K562 (cell line): ENCODE data around the gene ZBTB7A. TPM values are rescaled to one million over a fixed set of nuclear protein-coding genes. Genes with fewer than 3 reads are reported as not detected.

Source experiments
- ATF3 ChIP-seq, 2 experiments: fragments of 450-650 bp in 1 of 2; sonication (generic) in 1 of 2; formaldehyde crosslinking in 1 of 2; IDR thresholded peaks in 1 of 2; conservative IDR thresholded peaks in 1 of 2; 2 replicates each; pipeline versions ENCODE4 v1.6.1 to v1.8.1; 2016 to 2023; ENCODE audit warnings: mild to moderate bottlenecking in 2 of 2, moderate library complexity in 2 of 2, inconsistent platforms in 1 of 2, missing genetic modification reagents in 1 of 2
- EGR1 ChIP-seq: fragments of 450-650 bp; conservative IDR thresholded peaks from 2 replicates; pipeline ENCODE4 v1.6.1; 2017; ENCODE audit warnings: mild to moderate bottlenecking
- FOXP1 ChIP-seq: sonication (generic); formaldehyde crosslinking; IDR thresholded peaks from 2 replicates; pipeline ENCODE4 v1.8.0; 2022; ENCODE audit warnings: mild to moderate bottlenecking, missing genetic modification reagents
- GTF2A2 ChIP-seq: IDR thresholded peaks from 2 replicates; pipeline ENCODE4 v1.6.1; 2016; ENCODE audit warnings: mild to moderate bottlenecking, missing genetic modification characterization, missing compliant biosample characterization
- HDGF ChIP-seq: fragments of 450-650 bp; IDR thresholded peaks from 2 replicates; pipeline ENCODE4 v1.6.1; 2016
- JUNB ChIP-seq: fragments of 450-650 bp; formaldehyde crosslinking; conservative IDR thresholded peaks from 2 replicates; pipeline ENCODE4 v1.4.0; 2020; ENCODE audit warnings: mild to moderate bottlenecking
- NKRF ChIP-seq: fragments of 450-650 bp; IDR thresholded peaks from 2 replicates; pipeline ENCODE4 v1.6.1; 2016; ENCODE audit warnings: borderline replicate concordance
- NR4A1 ChIP-seq, 2 experiments: fragments of 250-450 bp in 1 of 2; fragments of 450-650 bp in 1 of 2; sonication (Bioruptor Pico) in 1 of 2; IDR thresholded peaks; 2 replicates each; pipeline versions ENCODE4 v1.4.0 to v1.6.1; 2016 to 2020; ENCODE audit warnings: mild to moderate bottlenecking in 2 of 2, missing compliant biosample characterization in 1 of 2, missing genetic modification characterization in 1 of 2, moderate library complexity in 1 of 2
- POLR2AphosphoS5 ChIP-seq: IDR thresholded peaks from 2 replicates; pipeline ENCODE4 v1.6.1; 2011; ENCODE audit warnings: mild to moderate bottlenecking, low read depth, low read length, moderate library complexity; ENCODE audit not compliant: control insufficient read depth, insufficient read depth
- POLR2B ChIP-seq: fragments of 450-650 bp; IDR thresholded peaks from 2 replicates; pipeline ENCODE4 v1.6.1; 2018; ENCODE audit warnings: low read depth; ENCODE audit not compliant: partially characterized antibody
- PTBP1 ChIP-seq: fragments of 200-400 bp; formaldehyde crosslinking; IDR thresholded peaks from 2 replicates; pipeline ENCODE4 v1.6.1; 2017; ENCODE audit warnings: low read depth, low read length
- RBM14 ChIP-seq: fragments of 200-400 bp; formaldehyde crosslinking; IDR thresholded peaks from 2 replicates; pipeline ENCODE4 v1.6.1; 2018; ENCODE audit warnings: low read depth, mild to moderate bottlenecking, low read length, moderate library complexity, borderline replicate concordance; ENCODE audit not compliant: insufficient read depth
- RBM22 ChIP-seq: fragments of 200-400 bp; formaldehyde crosslinking; IDR thresholded peaks from 2 replicates; pipeline ENCODE4 v1.6.1; 2018; ENCODE audit warnings: low read length, low read depth; ENCODE audit not compliant: poor library complexity, severe bottlenecking
- SIX5 ChIP-seq, 2 experiments: IDR thresholded peaks; 2 replicates each; pipeline ENCODE4 v1.6.1; 2011; ENCODE audit warnings: low read length in 2 of 2, borderline replicate concordance in 1 of 2, low read depth in 1 of 2, mild to moderate bottlenecking in 1 of 2, moderate library complexity in 1 of 2; ENCODE audit not compliant: insufficient read depth in 1 of 2
- SRSF3 ChIP-seq: fragments of 200-400 bp; formaldehyde crosslinking; IDR thresholded peaks from 2 replicates; pipeline ENCODE4 v1.6.1; 2016; ENCODE audit warnings: mild to moderate bottlenecking, low read length, moderate library complexity; ENCODE audit not compliant: insufficient read depth
- ZBTB33 ChIP-seq: sonication (generic); formaldehyde crosslinking; IDR thresholded peaks from 2 replicates; pipeline ENCODE4 v1.8.1; 2023; ENCODE audit warnings: mild to moderate bottlenecking, missing genetic modification reagents
- ZNF384 ChIP-seq: IDR thresholded peaks from 2 replicates; pipeline ENCODE4 v1.6.1; 2012; ENCODE audit warnings: low read depth, low read length, improper control_type of control experiment
- ZNF436 ChIP-seq: fragments of 250-450, 450-650 bp; sonication (Bioruptor Pico); formaldehyde crosslinking; IDR thresholded peaks from 2 replicates; pipeline ENCODE4 v1.7.0; 2020; ENCODE audit warnings: mild to moderate bottlenecking
- ZNF584 ChIP-seq: fragments of 200-800 bp; sonication (Bioruptor generic); IDR thresholded peaks from 2 replicates; pipeline ENCODE4 v1.6.1; 2016; ENCODE audit warnings: low read depth, mild to moderate bottlenecking, missing genetic modification characterization, missing compliant biosample characterization
- polyA plus RNA-seq, 8 experiments: library from polyadenylated mRNA; depleted of rRNA in 4 of 8; stranded (reverse) in 5 of 8; unstranded in 3 of 8; fragments of >200 nt; fragmentation: Nextera tagmentation in 2 of 8; fragmentation: Illumina TruSeq in 1 of 8; extraction: Ambion mirVana in 2 of 8; extraction: Trizol in 1 of 8; gene quantifications; 2 replicates each; pipeline versions ENCODE4 v1.2.1 to v1.2.3, GENCODE V29; 2011 to 2014; ENCODE audit warnings: inconsistent platforms in 1 of 8, missing spikeins in 1 of 8
- total RNA-seq, 7 experiments: library from RNA; depleted of rRNA in 6 of 7; stranded (reverse); fragments of >200 nt in 6 of 7; fragmentation: Illumina TruSeq in 2 of 7; extraction: Trizol in 2 of 7; gene quantifications; 2 replicates each; pipeline versions ENCODE4 v1.2.1 to v1.2.3, GENCODE V29; 2011 to 2021; ENCODE audit warnings: low replicate concordance in 1 of 7
- TF ChIP-seq, protein P1 (sequence below): fragments of 250-450 bp; sonication (Bioruptor Pico); IDR thresholded peaks from 2 replicates; pipeline ENCODE4 v1.6.1; 2021; ENCODE audit warnings: mild to moderate bottlenecking

ZBTB7A gene
- total and polyA plus RNA-seq, 9 of the 15 experiments (the other 6 are each of a cell fraction or from before 2014, with no cell fraction given) = 0.11 to 34.0 (median 4.6) TPM

DNA sequence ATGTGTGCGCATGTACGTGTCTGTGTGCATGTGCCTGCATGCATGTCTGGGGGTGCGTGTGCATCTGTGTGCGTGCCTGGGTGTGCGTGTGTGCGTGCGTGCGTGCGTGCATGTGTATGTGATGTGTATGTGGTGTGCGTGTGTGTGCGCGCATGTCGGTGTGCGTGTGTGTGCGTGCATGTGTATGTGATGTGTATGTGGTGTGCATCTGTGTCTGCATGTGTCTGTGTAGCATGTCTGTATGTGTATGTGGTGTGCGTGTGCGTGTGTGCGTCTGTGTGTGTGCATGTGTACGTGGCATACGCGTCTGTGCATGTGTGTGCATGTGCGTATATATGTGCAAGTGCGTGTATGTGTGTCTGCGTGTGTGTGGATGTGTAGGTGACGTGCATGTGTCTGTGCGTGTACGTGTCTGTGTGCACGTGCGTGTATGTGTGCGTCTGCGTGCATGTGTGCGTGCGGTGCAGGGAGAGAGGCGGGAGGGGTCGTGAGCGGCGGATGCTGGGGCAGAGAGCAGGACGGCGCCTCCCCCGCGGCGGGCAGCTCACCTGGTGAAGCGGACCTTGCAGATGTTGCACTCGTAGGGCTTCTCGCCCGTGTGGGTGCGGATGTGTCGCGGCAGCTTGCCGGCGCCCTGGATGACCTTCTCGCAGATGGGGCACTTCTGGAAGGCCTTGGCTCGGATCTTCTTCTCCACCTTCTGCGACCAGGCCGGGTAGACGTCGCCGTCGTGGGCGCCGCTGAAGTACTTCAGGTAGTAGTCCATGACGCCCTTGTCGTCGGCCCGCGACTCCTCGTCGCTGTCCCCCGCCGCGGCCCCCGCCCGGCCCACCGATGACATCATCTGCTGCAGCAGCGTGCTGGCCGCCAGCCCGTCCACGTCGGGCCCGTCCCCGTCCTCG, 13.0 kb downstream of the ZBTB7A start (continued):
- TF ChIP-seq SRSF3 = no peak
- no peak for TF ChIP-seq GTF2A2 (tag)
- TF ChIP-seq ZNF384 = no peak
- TF ChIP-seq SIX5 (IDR thresholded peaks at IDR 0.05; ENCODE audit: borderline replicate concordance in 1 of 2, insufficient read depth in 1 of 2, low read depth in 1 of 2, low read length in 2 of 2) = no peak
- peak; percentile 1 for TF ChIP-seq RBM22
- TF ChIP-seq, protein P1, sequence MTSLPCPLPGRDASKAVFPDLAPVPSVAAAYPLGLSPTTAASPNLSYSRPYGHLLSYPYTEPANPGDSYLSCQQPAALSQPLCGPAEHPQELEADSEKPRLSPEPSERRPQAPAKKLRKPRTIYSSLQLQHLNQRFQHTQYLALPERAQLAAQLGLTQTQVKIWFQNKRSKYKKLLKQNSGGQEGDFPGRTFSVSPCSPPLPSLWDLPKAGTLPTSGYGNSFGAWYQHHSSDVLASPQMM = no peak
- peak; percentile 60 for TF ChIP-seq POLR2B
- no peak for TF ChIP-seq JUNB (CRISPR knock-in tag)
- TF ChIP-seq EGR1 = no peak
- TF ChIP-seq RBM14 = no peak
- no peak for TF ChIP-seq PTBP1
- TF ChIP-seq ZBTB33 (CRISPR knock-in tag) = peak; percentile 96
- TF ChIP-seq ZNF436 = no peak
- no peak for TF ChIP-seq ATF3 (IDR thresholded peaks at IDR 0.05)
- TF ChIP-seq ATF3 (CRISPR knock-in tag; conservative IDR thresholded peaks at IDR 0.05) = no peak
- TF ChIP-seq ZNF584 = no peak
- TF ChIP-seq NKRF = no peak
- no peak for TF ChIP-seq FOXP1
- no peak for TF ChIP-seq POLR2AphosphoS5
- no peak for TF ChIP-seq NR4A1 (CRISPR knock-in tag; IDR thresholded peaks at IDR 0.05)
- TF ChIP-seq NR4A1 (tag; IDR thresholded peaks at IDR 0.05) = no peak
- 0 out of 2 replicates have a peak, but pooled peaks have one; percentile 30 for TF ChIP-seq HDGF
